AG10803 (cell line): Measurements from ENCODE around the gene ATP2B2.
"Not testable (repeated sequence)": the region's sequence is repeated elsewhere in the genome, so short reads cannot be mapped to it uniquely, and the experiment has no call there.

Experiments
- DNase-seq: peaks from one replicate; pipeline ENCODE4 v3.0.0; 2010; ENCODE audit warnings: low read depth
- H3K4me3 ChIP-seq: 2 replicates; pipeline ENCODE4 v1.5.1; 2011; ENCODE audit warnings: mild to moderate bottlenecking, low read length, control low read depth
- CTCF ChIP-seq: conservative IDR thresholded peaks from 2 replicates; pipeline ENCODE4 v1.5.1; 2011; ENCODE audit warnings: mild to moderate bottlenecking, low read length, control low read depth, inconsistent platforms

The ATP2B2 gene

GRCh38 chr3:10304905-10305304 is 200.5 kb downstream of the ATP2B2 start:
- no peak overlapping the region for H3K4me3 ChIP-seq
- DNase-seq: no peak
- no peak for TF ChIP-seq CTCF

GRCh38 chr3:10303785-10304184 is 201.6 kb downstream of the ATP2B2 start:
- no peak for TF ChIP-seq CTCF
- DNase-seq: no peak
- H3K4me3 ChIP-seq: no peak overlapping the region

GRCh38 chr3:10303105-10303504 is 202.3 kb downstream of the ATP2B2 start:
- no peak for DNase-seq
- no peak for TF ChIP-seq CTCF
- H3K4me3 ChIP-seq: no peak overlapping the region

- no peak for TF ChIP-seq CTCF
- H3K4me3 ChIP-seq: no peak overlapping the region
- no peak for DNase-seq
Observed at GRCh38 chr3:10300087-10300486, 205.3 kb downstream of the ATP2B2 start.

- no peak for TF ChIP-seq CTCF
- no peak overlapping the region for H3K4me3 ChIP-seq
- no peak for DNase-seq
Observed at GRCh38 chr3:10299679-10300078, 205.7 kb downstream of the ATP2B2 start.

- peak; percentile 33 for DNase-seq
- peak; percentile 27; the same call in 1 of the 2 replicates for TF ChIP-seq CTCF
- no peak overlapping the region for H3K4me3 ChIP-seq
Observed at GRCh38 chr3:10299175-10299574, 206.2 kb downstream of the ATP2B2 start.

GRCh38 chr3:10298064-10298463 is 207.3 kb downstream of the ATP2B2 start:
- H3K4me3 ChIP-seq, DNase-seq: not testable (repeated sequence)

- H3K4me3 ChIP-seq: no peak overlapping the region
- DNase-seq: no peak
- no peak for TF ChIP-seq CTCF
Observed at GRCh38 chr3:10294030-10294586, 211.3 kb downstream of the ATP2B2 start.
